Activated T-helper 2 cell treated with anti-CD3 and anti-CD28 coated beads, Interferon-gamma antibody, Interleukin-2, Interleukin-4, amounts not matched to agents 10 μg/mL and 5 μg/mL and 100 μg/mL, durations not matched to agents 14 hours and 24 hours and 36 hours (primary cell): Measurements from ENCODE around the gene GOLGA8N. TPM values are rescaled to one million over a fixed set of nuclear protein-coding genes. Genes with fewer than 3 reads are reported as not detected.
"Not testable (repeated sequence)": the region's sequence is repeated elsewhere in the genome, so short reads cannot be mapped to it uniquely, and the experiment has no call there.

ENCODE experiments used
- DNase-seq: peaks from one replicate; pipeline ENCODE4 v3.0.0; 2021; ENCODE audit warnings: low spot score
- H3K27ac Mint-ChIP-seq: one replicate; pipeline ENCODE4 v1.8.0; 2021; ENCODE audit warnings: mixed read lengths
- H3K27me3 Mint-ChIP-seq: one replicate; pipeline ENCODE4 v1.8.0; 2021; ENCODE audit warnings: low read depth, mixed read lengths
- H3K36me3 Mint-ChIP-seq: one replicate; pipeline ENCODE4 v1.8.0; 2021; ENCODE audit warnings: low read depth, mixed read lengths
- H3K4me1 Mint-ChIP-seq: one replicate; pipeline ENCODE4 v1.8.0; 2021; ENCODE audit warnings: low read depth, mixed read lengths
- H3K4me3 Mint-ChIP-seq: one replicate; pipeline ENCODE4 v1.8.0; 2021; ENCODE audit warnings: low read depth, mild to moderate bottlenecking, moderate library complexity, mixed read lengths
- H3K9me3 Mint-ChIP-seq: one replicate; pipeline ENCODE4 v1.8.0; 2021; ENCODE audit warnings: mixed read lengths
- intact Hi-C: fragments of 100-400 bp; cut with micrococcal nuclease; formaldehyde crosslinking; loops from one replicate; pipeline ENCODE4 v1.15.1; 2023
- total RNA-seq: library from RNA; stranded (reverse); gene quantifications from 2 replicates; pipeline ENCODE4 v1.2.3, GENCODE V29; 2022

Gene GOLGA8N
- total RNA-seq, result 6.9 and 8.2 TPM in 2 replicates

- H3K27ac Mint-ChIP-seq, H3K4me1 Mint-ChIP-seq, intact Hi-C loops, H3K4me3 Mint-ChIP-seq, H3K36me3 Mint-ChIP-seq, H3K9me3 Mint-ChIP-seq, DNase-seq, H3K27me3 Mint-ChIP-seq: not testable (repeated sequence)
Observed at GRCh38 chr15:32593151-32593550, at the start of gene GOLGA8N. GOLGA8N (plus strand) TSS chr15:32593456.

GRCh38 chr15:32543456-32543855 is 49.8 kb upstream of the GOLGA8N start:
- not testable (repeated sequence) for H3K4me3 Mint-ChIP-seq

GRCh38 chr15:32545129-32545528 is 48.1 kb upstream of the GOLGA8N start:
- H3K36me3 Mint-ChIP-seq, H3K27ac Mint-ChIP-seq, H3K4me1 Mint-ChIP-seq, H3K27me3 Mint-ChIP-seq, H3K9me3 Mint-ChIP-seq, H3K4me3 Mint-ChIP-seq, DNase-seq, intact Hi-C loops: not testable (repeated sequence)

More at GRCh38 chr15:32543456-32543855, 49.8 kb upstream of the GOLGA8N start:
- H3K36me3 Mint-ChIP-seq, H3K9me3 Mint-ChIP-seq, intact Hi-C loops, H3K27ac Mint-ChIP-seq, DNase-seq, H3K4me1 Mint-ChIP-seq, H3K27me3 Mint-ChIP-seq: not testable (repeated sequence)

- H3K27ac Mint-ChIP-seq, DNase-seq, H3K36me3 Mint-ChIP-seq, H3K9me3 Mint-ChIP-seq, intact Hi-C loops, H3K27me3 Mint-ChIP-seq, H3K4me3 Mint-ChIP-seq, H3K4me1 Mint-ChIP-seq: not testable (repeated sequence)
Observed at GRCh38 chr15:32554587-32554986, 38.7 kb upstream of the GOLGA8N start.

- intact Hi-C loops, DNase-seq, H3K4me3 Mint-ChIP-seq: not testable (repeated sequence)
Observed at GRCh38 chr15:32562198-32562597, 31.1 kb upstream of the GOLGA8N start.

GRCh38 chr15:32568988-32569387 is 24.3 kb upstream of the GOLGA8N start:
- not testable (repeated sequence) for DNase-seq

More at GRCh38 chr15:32562198-32562597, 31.1 kb upstream of the GOLGA8N start:
- not testable (repeated sequence) for H3K27me3 Mint-ChIP-seq, H3K9me3 Mint-ChIP-seq, H3K36me3 Mint-ChIP-seq, H3K27ac Mint-ChIP-seq, H3K4me1 Mint-ChIP-seq

GRCh38 chr15:32578482-32578881 is 14.8 kb upstream of the GOLGA8N start:
- H3K9me3 Mint-ChIP-seq, H3K36me3 Mint-ChIP-seq, intact Hi-C loops, H3K4me1 Mint-ChIP-seq, DNase-seq, H3K27me3 Mint-ChIP-seq: not testable (repeated sequence)
- H3K27ac Mint-ChIP-seq, result peak overlapping the region; percentile 66
- H3K4me3 Mint-ChIP-seq, result peak overlapping the region; percentile 4

More at GRCh38 chr15:32568988-32569387, 24.3 kb upstream of the GOLGA8N start:
- H3K4me1 Mint-ChIP-seq, H3K4me3 Mint-ChIP-seq, H3K9me3 Mint-ChIP-seq, H3K27ac Mint-ChIP-seq, H3K27me3 Mint-ChIP-seq, H3K36me3 Mint-ChIP-seq, intact Hi-C loops: not testable (repeated sequence)

- H3K4me1 Mint-ChIP-seq, intact Hi-C loops, H3K27ac Mint-ChIP-seq, H3K36me3 Mint-ChIP-seq, H3K4me3 Mint-ChIP-seq, H3K27me3 Mint-ChIP-seq, H3K9me3 Mint-ChIP-seq, DNase-seq: not testable (repeated sequence)
Observed at GRCh38 chr15:32585844-32586243, 7.4 kb upstream of the GOLGA8N start.

- H3K4me1 Mint-ChIP-seq, H3K36me3 Mint-ChIP-seq, DNase-seq, H3K27ac Mint-ChIP-seq, H3K9me3 Mint-ChIP-seq, H3K4me3 Mint-ChIP-seq, H3K27me3 Mint-ChIP-seq, intact Hi-C loops: not testable (repeated sequence)
Observed at GRCh38 chr15:32609518-32609917, 16.3 kb downstream of the GOLGA8N start.

GRCh38 chr15:32610719-32611118 is 17.5 kb downstream of the GOLGA8N start:
- H3K9me3 Mint-ChIP-seq, H3K4me3 Mint-ChIP-seq, intact Hi-C loops, DNase-seq, H3K27me3 Mint-ChIP-seq, H3K36me3 Mint-ChIP-seq, H3K27ac Mint-ChIP-seq, H3K4me1 Mint-ChIP-seq: not testable (repeated sequence)

GRCh38 chr15:32614712-32615050 is 21.4 kb downstream of the GOLGA8N start:
- peak overlapping the region; percentile 98 for H3K4me3 Mint-ChIP-seq
- peaks cover 25% of the 10 kb centered on the region for H3K36me3 Mint-ChIP-seq
- intact Hi-C loops, H3K9me3 Mint-ChIP-seq, DNase-seq, H3K27me3 Mint-ChIP-seq: not testable (repeated sequence)
- peak overlapping the region; percentile 97 for H3K27ac Mint-ChIP-seq
- H3K4me1 Mint-ChIP-seq, result peaks cover 12% of the 10 kb centered on the region

- intact Hi-C loops, H3K27me3 Mint-ChIP-seq, H3K9me3 Mint-ChIP-seq: not testable (repeated sequence)
- Mint-ChIP-seq H3K4me1 (peaks cover 12% of the 10 kb centered on the region), H3K27ac (peak within 1 kb of the TSS; percentile 97), H3K36me3 (peaks cover 25% of the 10 kb centered on the region), H3K4me3 (peak within 1 kb of the TSS; percentile 98)
- DNase-seq, result peak; percentile 84
Observed at GRCh38 chr15:32615051-32615870, 22.0 kb downstream of the GOLGA8N start, which contains the start of gene ARHGAP11A. ARHGAP11A (plus strand) TSS chr15:32615504; CDS start chr15:32616212, 708 bp downstream.

GRCh38 chr15:32615871-32616426 is 22.7 kb downstream of the GOLGA8N start:
- Mint-ChIP-seq H3K36me3 (peaks cover 25% of the 10 kb centered on the region), H3K27ac (peak overlapping the region; percentile 97), H3K4me1 (peaks cover 12% of the 10 kb centered on the region), H3K4me3 (peak overlapping the region; percentile 98)
- intact Hi-C loops, H3K27me3 Mint-ChIP-seq, H3K9me3 Mint-ChIP-seq, DNase-seq: not testable (repeated sequence)
